ENCODE data around the gene SHD. TPM values are rescaled to one million over a fixed set of nuclear protein-coding genes. Genes with fewer than 3 reads are reported as not detected.

Gene SHD
- total RNA-seq, 1 experiment from 2014 or later = 3.5 TPM

DNA sequence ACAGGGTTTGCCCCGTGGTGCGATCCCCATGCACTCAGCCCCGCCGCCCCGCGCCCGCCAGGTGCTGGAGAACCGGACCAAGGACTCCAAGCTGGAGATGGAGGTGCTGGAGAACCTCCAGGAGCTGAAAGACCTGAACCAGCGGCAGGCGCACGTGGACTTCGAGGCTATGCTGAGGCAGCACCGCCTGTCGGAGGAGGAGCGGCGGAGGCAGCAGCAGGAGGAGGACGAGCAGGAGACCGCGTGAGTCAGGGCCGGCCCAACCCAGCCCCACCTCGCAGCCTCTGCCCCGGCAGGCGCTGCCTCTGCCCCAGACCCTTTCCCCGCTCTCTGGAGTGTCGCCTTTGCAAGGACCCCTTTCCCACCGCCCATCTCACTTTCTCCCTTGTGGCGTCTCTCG is 20.9 kb upstream of the SHD start:
- POLR2A ChIA-PET = no interaction called here
- Histone ChIP-seq H3K4me1 (no peaks in the 10 kb centered on the region), H3K4me3 (ENCODE audit: low read depth, low read length) (no peak overlapping the region), H3K27me3 (replicated peaks; ENCODE audit: control insufficient read depth, insufficient read depth, low read length) (no peaks in the 10 kb centered on the region), H3K36me3 (ENCODE audit: control insufficient read depth, insufficient read depth, low read length) (no peaks in the 10 kb centered on the region), H3K9me3 (no peaks in the 10 kb centered on the region)
- DNase-seq = no peak
- TF ChIP-seq, protein P1, sequence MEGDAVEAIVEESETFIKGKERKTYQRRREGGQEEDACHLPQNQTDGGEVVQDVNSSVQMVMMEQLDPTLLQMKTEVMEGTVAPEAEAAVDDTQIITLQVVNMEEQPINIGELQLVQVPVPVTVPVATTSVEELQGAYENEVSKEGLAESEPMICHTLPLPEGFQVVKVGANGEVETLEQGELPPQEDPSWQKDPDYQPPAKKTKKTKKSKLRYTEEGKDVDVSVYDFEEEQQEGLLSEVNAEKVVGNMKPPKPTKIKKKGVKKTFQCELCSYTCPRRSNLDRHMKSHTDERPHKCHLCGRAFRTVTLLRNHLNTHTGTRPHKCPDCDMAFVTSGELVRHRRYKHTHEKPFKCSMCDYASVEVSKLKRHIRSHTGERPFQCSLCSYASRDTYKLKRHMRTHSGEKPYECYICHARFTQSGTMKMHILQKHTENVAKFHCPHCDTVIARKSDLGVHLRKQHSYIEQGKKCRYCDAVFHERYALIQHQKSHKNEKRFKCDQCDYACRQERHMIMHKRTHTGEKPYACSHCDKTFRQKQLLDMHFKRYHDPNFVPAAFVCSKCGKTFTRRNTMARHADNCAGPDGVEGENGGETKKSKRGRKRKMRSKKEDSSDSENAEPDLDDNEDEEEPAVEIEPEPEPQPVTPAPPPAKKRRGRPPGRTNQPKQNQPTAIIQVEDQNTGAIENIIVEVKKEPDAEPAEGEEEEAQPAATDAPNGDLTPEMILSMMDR (IDR thresholded peaks at IDR 0.05; ENCODE audit: insufficient read depth in 1 of 2, low read depth in 1 of 2, low read length in 1 of 2, severe bottlenecking in 1 of 2, unreplicated experiment in 1 of 2) = no peak
- intact Hi-C loops (cut with micrococcal nuclease; ENCODE audit: unreplicated experiment) = no loop called here
- Mint-ChIP-seq H3K4me3 (ENCODE audit: unreplicated experiment) (no peak overlapping the region), H3K36me3 (ENCODE audit: insufficient read depth, unreplicated experiment) (peaks cover 52% of the 10 kb centered on the region), H3K27ac (ENCODE audit: unreplicated experiment) (no peak overlapping the region), H3K9me3 (ENCODE audit: unreplicated experiment) (no peaks in the 10 kb centered on the region), H3K4me1 (ENCODE audit: low read depth, unreplicated experiment) (no peaks in the 10 kb centered on the region), H3K27me3 (ENCODE audit: insufficient read depth, unreplicated experiment) (no peaks in the 10 kb centered on the region)
- BruUV-seq (replicated peaks) = no TSS peak
- CTCF ChIA-PET = no interaction called here

- no peaks in the 10 kb centered on the region for H3K4me1 Mint-ChIP-seq (ENCODE audit: low read depth, unreplicated experiment)
- no peak overlapping the region for H3K4me3 ChIP-seq (ENCODE audit: low read depth, low read length)
- no peaks in the 10 kb centered on the region for H3K9me3 ChIP-seq
- ChIA-PET POLR2A (interaction anchor here (0.6 kb wide), 1 partner anchor 190 kb away, joined by 10 read pairs; no protein-coding TSS in a partner anchor), CTCF (no interaction called here)
- H3K27me3 Mint-ChIP-seq (ENCODE audit: insufficient read depth, unreplicated experiment) = no peaks in the 10 kb centered on the region
- TF ChIP-seq, protein P1 (IDR thresholded peaks at IDR 0.05; ENCODE audit: insufficient read depth in 1 of 2, low read depth in 1 of 2, low read length in 1 of 2, severe bottlenecking in 1 of 2, unreplicated experiment in 1 of 2) = no peak
- H3K27me3 ChIP-seq (replicated peaks; ENCODE audit: control insufficient read depth, insufficient read depth, low read length) = no peaks in the 10 kb centered on the region
- no peaks in the 10 kb centered on the region for H3K36me3 ChIP-seq (ENCODE audit: control insufficient read depth, insufficient read depth, low read length)
- H3K9me3 Mint-ChIP-seq (ENCODE audit: unreplicated experiment) = no peaks in the 10 kb centered on the region
- no peak overlapping the region for H3K4me3 Mint-ChIP-seq (ENCODE audit: unreplicated experiment)
- no peak overlapping the region for H3K27ac Mint-ChIP-seq (ENCODE audit: unreplicated experiment)
- H3K36me3 Mint-ChIP-seq (ENCODE audit: insufficient read depth, unreplicated experiment) = peaks cover 32% of the 10 kb centered on the region
- intact Hi-C loops (cut with micrococcal nuclease; ENCODE audit: unreplicated experiment) = no loop called here
- H3K4me1 ChIP-seq = no peaks in the 10 kb centered on the region
- no TSS peak for BruUV-seq (replicated peaks)
- DNase-seq = no peak
These were observed 18.4 kb upstream of the SHD start for GRCh38 chr19:4260613-4261191.

DNA sequence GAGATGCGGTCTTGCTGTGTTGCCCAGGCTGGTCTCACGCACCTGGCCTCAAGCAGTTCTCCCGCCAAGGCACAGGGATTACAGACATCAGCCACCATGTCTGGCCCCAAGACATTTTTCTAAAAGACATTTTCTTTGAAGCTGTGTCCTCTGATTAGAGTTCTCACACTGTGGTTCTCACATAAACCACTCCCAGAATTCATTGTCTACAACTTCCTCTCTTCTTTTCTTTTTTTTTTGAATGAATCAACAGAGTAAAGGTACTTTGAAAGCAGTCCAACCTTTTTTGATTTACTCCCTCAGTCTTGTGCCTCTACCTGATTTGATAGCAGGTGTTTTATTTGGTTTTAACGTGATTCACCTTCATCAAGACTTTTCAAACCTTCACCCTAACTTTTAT is 14.3 kb upstream of the SHD start:
- Mint-ChIP-seq H3K27ac (ENCODE audit: unreplicated experiment) (no peak overlapping the region), H3K4me1 (ENCODE audit: low read depth, unreplicated experiment) (no peaks in the 10 kb centered on the region), H3K36me3 (ENCODE audit: insufficient read depth, unreplicated experiment) (peaks cover 17% of the 10 kb centered on the region), H3K4me3 (ENCODE audit: unreplicated experiment) (no peak overlapping the region), H3K27me3 (ENCODE audit: insufficient read depth, unreplicated experiment) (no peaks in the 10 kb centered on the region), H3K9me3 (ENCODE audit: unreplicated experiment) (no peaks in the 10 kb centered on the region)
- ChIA-PET CTCF (no interaction called here), POLR2A (no interaction called here)
- intact Hi-C loops (cut with micrococcal nuclease; ENCODE audit: unreplicated experiment) = no loop called here
- TF ChIP-seq, protein P1 (IDR thresholded peaks at IDR 0.05; ENCODE audit: insufficient read depth in 1 of 2, low read depth in 1 of 2, low read length in 1 of 2, severe bottlenecking in 1 of 2, unreplicated experiment in 1 of 2) = no peak
- Histone ChIP-seq H3K27me3 (replicated peaks; ENCODE audit: control insufficient read depth, insufficient read depth, low read length) (no peaks in the 10 kb centered on the region), H3K36me3 (ENCODE audit: control insufficient read depth, insufficient read depth, low read length) (peaks cover 2% of the 10 kb centered on the region), H3K4me3 (ENCODE audit: low read depth, low read length) (no peak overlapping the region), H3K4me1 (no peaks in the 10 kb centered on the region), H3K9me3 (no peaks in the 10 kb centered on the region)
- no TSS peak for BruUV-seq (replicated peaks)
- DNase-seq = no peak
